HepG2 (cell line): ENCODE measurements around the gene ZKSCAN5.

Experiments
- EP300 ChIP-seq, 3 experiments: sonication (generic) in 1 of 3; formaldehyde crosslinking in 1 of 3; IDR thresholded peaks; 2 replicates each; pipeline versions ENCODE4 v1.5.1 to v1.6.1; 2011 to 2020; ENCODE audit warnings: low read depth in 2 of 3, low read length in 2 of 3, borderline replicate concordance in 1 of 3, improper control_type of control experiment in 1 of 3, mild to moderate bottlenecking in 1 of 3, missing genetic modification reagents in 1 of 3, moderate library complexity in 1 of 3
- FIP1L1 ChIP-seq: fragments of 200-400 bp; formaldehyde crosslinking; IDR thresholded peaks from 2 replicates; pipeline ENCODE4 v1.6.1; 2018; ENCODE audit warnings: low read depth, mild to moderate bottlenecking, low read length, moderate library complexity, borderline replicate concordance; ENCODE audit not compliant: insufficient read depth
- IRF2 ChIP-seq: IDR thresholded peaks from 2 replicates; pipeline ENCODE4 v1.6.1; 2018; ENCODE audit warnings: missing genetic modification reagents, missing compliant biosample characterization
- NBN ChIP-seq: fragments of 450-650 bp; conservative IDR thresholded peaks from 2 replicates; pipeline ENCODE4 v1.6.1; 2017
- NFE2 ChIP-seq: sonication (generic); formaldehyde crosslinking; IDR thresholded peaks from 2 replicates; pipeline ENCODE4 v1.4.0; 2020; ENCODE audit warnings: missing genetic modification reagents
- POLR2A ChIP-seq, 2 experiments: IDR thresholded peaks; 2 replicates each; pipeline ENCODE4 v1.6.1; 2011; ENCODE audit warnings: low read depth in 2 of 2, low read length in 2 of 2, mild to moderate bottlenecking in 1 of 2, moderate library complexity in 1 of 2; ENCODE audit not compliant: insufficient read depth in 1 of 2
- TAF15 ChIP-seq: fragments of 200-400 bp; formaldehyde crosslinking; IDR thresholded peaks from one replicate; pipeline ENCODE4 v1.6.1; 2018; ENCODE audit warnings: mild to moderate bottlenecking, low read depth, low read length; ENCODE audit not compliant: poor library complexity, severe bottlenecking
- TF ChIP-seq, protein P1 (sequence below): sonication (generic); formaldehyde crosslinking; IDR thresholded peaks from 2 replicates; pipeline ENCODE4 v1.4.0; 2020; ENCODE audit warnings: missing genetic modification reagents
- TF ChIP-seq, protein P2 (sequence below): sonication (generic); formaldehyde crosslinking; IDR thresholded peaks from 2 replicates; pipeline ENCODE4 v1.5.0; 2020; ENCODE audit warnings: mild to moderate bottlenecking, missing genetic modification reagents, moderate library complexity
- TF ChIP-seq, protein P3 (sequence below): sonication (generic); formaldehyde crosslinking; IDR thresholded peaks from 2 replicates; pipeline ENCODE4 v1.8.1; 2023; ENCODE audit warnings: mild to moderate bottlenecking, missing genetic modification reagents, borderline replicate concordance
- TF ChIP-seq, protein P4 (sequence below): sonication (generic); formaldehyde crosslinking; IDR thresholded peaks from 2 replicates; pipeline ENCODE4 v1.8.1; 2023; ENCODE audit warnings: mild to moderate bottlenecking, inconsistent platforms, moderate library complexity, missing genetic modification reagents, borderline replicate concordance

DNA sequence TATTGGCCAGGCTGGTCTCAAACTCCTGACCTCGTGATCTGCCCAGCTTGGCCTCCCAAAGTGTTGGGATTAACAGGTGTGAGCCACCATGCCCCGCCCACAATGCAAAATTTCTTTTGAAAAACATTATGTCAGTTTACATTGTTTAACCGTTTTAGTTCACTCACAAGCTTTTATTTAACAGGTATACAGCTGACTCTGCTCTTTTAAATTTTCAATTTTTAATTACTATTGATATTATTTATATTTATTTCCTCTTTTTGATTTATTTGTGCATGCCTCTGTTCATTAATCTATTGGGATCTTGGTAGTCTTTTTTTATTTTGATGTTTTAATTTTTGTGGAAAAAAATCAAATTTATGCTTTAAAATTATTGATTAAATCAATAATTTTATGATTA is 16.9 kb downstream of the ZKSCAN5 start:
- TF ChIP-seq, protein P1, sequence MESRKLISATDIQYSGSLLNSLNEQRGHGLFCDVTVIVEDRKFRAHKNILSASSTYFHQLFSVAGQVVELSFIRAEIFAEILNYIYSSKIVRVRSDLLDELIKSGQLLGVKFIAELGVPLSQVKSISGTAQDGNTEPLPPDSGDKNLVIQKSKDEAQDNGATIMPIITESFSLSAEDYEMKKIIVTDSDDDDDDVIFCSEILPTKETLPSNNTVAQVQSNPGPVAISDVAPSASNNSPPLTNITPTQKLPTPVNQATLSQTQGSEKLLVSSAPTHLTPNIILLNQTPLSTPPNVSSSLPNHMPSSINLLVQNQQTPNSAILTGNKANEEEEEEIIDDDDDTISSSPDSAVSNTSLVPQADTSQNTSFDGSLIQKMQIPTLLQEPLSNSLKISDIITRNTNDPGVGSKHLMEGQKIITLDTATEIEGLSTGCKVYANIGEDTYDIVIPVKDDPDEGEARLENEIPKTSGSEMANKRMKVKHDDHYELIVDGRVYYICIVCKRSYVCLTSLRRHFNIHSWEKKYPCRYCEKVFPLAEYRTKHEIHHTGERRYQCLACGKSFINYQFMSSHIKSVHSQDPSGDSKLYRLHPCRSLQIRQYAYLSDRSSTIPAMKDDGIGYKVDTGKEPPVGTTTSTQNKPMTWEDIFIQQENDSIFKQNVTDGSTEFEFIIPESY (CRISPR knock-in tag), result no peak
- TF ChIP-seq, protein P2, sequence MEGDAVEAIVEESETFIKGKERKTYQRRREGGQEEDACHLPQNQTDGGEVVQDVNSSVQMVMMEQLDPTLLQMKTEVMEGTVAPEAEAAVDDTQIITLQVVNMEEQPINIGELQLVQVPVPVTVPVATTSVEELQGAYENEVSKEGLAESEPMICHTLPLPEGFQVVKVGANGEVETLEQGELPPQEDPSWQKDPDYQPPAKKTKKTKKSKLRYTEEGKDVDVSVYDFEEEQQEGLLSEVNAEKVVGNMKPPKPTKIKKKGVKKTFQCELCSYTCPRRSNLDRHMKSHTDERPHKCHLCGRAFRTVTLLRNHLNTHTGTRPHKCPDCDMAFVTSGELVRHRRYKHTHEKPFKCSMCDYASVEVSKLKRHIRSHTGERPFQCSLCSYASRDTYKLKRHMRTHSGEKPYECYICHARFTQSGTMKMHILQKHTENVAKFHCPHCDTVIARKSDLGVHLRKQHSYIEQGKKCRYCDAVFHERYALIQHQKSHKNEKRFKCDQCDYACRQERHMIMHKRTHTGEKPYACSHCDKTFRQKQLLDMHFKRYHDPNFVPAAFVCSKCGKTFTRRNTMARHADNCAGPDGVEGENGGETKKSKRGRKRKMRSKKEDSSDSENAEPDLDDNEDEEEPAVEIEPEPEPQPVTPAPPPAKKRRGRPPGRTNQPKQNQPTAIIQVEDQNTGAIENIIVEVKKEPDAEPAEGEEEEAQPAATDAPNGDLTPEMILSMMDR, result no peak
- TF ChIP-seq, protein P3, sequence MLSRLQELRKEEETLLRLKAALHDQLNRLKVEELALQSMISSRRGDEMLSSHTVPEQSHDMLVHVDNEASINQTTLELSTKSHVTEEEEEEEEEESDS (CRISPR knock-in tag), result no peak
- TF ChIP-seq, protein P4, sequence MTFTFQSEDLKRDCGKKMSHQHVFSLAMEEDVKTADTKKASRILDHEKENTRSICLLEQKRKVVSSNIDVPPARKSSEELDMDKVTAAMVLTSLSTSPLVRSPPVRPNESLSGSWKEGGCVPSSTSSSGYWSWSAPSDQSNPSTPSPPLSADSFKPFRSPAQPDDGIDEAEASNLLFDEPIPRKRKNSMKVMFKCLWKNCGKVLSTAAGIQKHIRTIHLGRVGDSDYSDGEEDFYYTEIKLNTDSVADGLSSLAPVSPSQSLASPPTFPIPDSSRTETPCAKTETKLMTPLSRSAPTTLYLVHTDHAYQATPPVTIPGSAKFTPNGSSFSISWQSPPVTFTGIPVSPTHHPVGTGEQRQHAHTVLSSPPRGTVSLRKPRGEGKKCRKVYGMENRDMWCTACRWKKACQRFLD (CRISPR knock-in tag), result no peak
- TF ChIP-seq NFE2 (CRISPR knock-in tag), result no peak
- no peak for TF ChIP-seq TAF15
- TF ChIP-seq FIP1L1, result no peak
- TF ChIP-seq POLR2A (IDR thresholded peaks at IDR 0.05; ENCODE audit: insufficient read depth in 1 of 2, low read depth in 2 of 2, low read length in 2 of 2), result no peak
- TF ChIP-seq IRF2, result no peak
- no peak for TF ChIP-seq EP300 (IDR thresholded peaks at IDR 0.05; ENCODE audit: low read depth in 2 of 2, low read length in 2 of 2)
- TF ChIP-seq EP300 (CRISPR knock-in tag; IDR thresholded peaks at IDR 0.05; ENCODE audit: borderline replicate concordance), result no peak
- no peak for TF ChIP-seq NBN
